IPS-20b (cell line): ENCODE measurements around the gene TNRC18.
"Not testable (repeated sequence)": the region's sequence is repeated elsewhere in the genome, so short reads cannot be mapped to it uniquely, and the experiment has no call there.

Experiments used
- H3K27ac ChIP-seq: one replicate; pipeline ENCODE4 v1.5.1; 2013; ENCODE audit warnings: low read length
- H3K27me3 ChIP-seq: 2 replicates; pipeline ENCODE4 v1.6.1; 2013; ENCODE audit warnings: mild to moderate bottlenecking, low read length, inconsistent platforms; ENCODE audit not compliant: insufficient read depth
- H3K36me3 ChIP-seq: 2 replicates; pipeline ENCODE4 v1.6.1; 2013; ENCODE audit warnings: low read depth, mild to moderate bottlenecking, inconsistent platforms, low read length, moderate library complexity; ENCODE audit not compliant: insufficient read depth
- H3K4me1 ChIP-seq: 2 replicates; pipeline ENCODE4 v1.6.1; 2013; ENCODE audit warnings: mild to moderate bottlenecking, control low read depth, inconsistent platforms, low read length, moderate library complexity; ENCODE audit not compliant: insufficient read depth
- H3K4me3 ChIP-seq: 2 replicates; pipeline ENCODE4 v1.5.1; 2013; ENCODE audit warnings: mild to moderate bottlenecking, low read length, inconsistent platforms
- H3K9ac ChIP-seq: 2 replicates; pipeline ENCODE4 v1.6.1; 2013; ENCODE audit warnings: low read depth, mild to moderate bottlenecking, inconsistent platforms, low read length, moderate library complexity
- H3K9me3 ChIP-seq: 2 replicates; pipeline ENCODE4 v1.6.1; 2013; ENCODE audit warnings: mild to moderate bottlenecking, low read depth, low read length, inconsistent platforms; ENCODE audit not compliant: insufficient read depth

Gene TNRC18

DNA sequence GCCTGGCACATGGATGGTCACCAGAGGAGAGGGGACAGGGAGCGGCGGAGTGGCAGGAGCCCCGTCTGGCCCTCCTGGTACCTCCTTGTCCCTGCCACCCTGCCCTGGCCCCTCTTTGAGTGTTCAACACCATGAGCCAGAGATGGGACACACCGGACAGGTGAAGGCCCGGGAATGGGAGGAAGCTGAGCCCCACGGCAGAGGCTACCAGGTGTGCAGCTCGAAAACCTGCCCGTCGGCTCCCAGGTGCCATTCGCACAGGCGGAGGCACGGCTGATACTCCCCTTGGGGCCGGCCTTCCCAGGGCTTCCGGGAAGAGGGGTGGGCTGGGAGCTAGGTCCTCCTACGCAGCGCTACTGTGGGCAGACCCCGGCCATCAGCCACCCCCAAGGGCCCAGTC lies 44.1 kb downstream of the TNRC18 start:
- no peaks in the 10 kb centered on the region; the same call in 1 of the 2 replicates for H3K36me3 ChIP-seq
- no peaks in the 10 kb centered on the region for H3K9me3 ChIP-seq
- H3K27ac ChIP-seq, result no peak overlapping the region
- H3K4me3 ChIP-seq, result no peak overlapping the region
- no peaks in the 10 kb centered on the region for H3K4me1 ChIP-seq
- no peaks in the 10 kb centered on the region for H3K27me3 ChIP-seq
- H3K9ac ChIP-seq, result no peak overlapping the region

DNA sequence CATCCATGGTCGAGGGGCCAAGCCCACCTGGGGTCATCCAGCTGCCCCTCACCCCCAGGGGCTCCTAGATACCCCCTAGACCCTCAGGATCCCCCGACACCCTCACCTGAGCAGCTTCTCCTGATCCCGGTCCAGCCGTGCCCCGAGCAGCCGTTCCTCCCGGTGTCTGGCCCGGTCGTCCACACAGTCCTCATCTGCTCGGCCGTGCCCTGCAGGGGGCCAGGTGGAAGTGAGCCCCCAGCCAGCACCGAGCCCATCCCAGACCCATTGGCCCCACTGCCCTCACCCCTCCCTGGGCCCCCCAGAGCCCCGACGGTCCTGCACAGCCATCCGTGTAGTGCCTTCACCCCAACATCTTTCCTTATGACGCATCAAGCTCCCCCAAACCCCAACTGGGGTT lies 45.8 kb downstream of the TNRC18 start:
- H3K4me3 ChIP-seq, result no peak overlapping the region
- H3K36me3 ChIP-seq, result no peaks in the 10 kb centered on the region; the same call in 1 of the 2 replicates
- H3K4me1 ChIP-seq, result no peaks in the 10 kb centered on the region
- H3K27ac ChIP-seq, result no peak overlapping the region
- H3K9me3 ChIP-seq, result no peaks in the 10 kb centered on the region
- H3K9ac ChIP-seq, result no peak overlapping the region
- no peaks in the 10 kb centered on the region for H3K27me3 ChIP-seq

DNA sequence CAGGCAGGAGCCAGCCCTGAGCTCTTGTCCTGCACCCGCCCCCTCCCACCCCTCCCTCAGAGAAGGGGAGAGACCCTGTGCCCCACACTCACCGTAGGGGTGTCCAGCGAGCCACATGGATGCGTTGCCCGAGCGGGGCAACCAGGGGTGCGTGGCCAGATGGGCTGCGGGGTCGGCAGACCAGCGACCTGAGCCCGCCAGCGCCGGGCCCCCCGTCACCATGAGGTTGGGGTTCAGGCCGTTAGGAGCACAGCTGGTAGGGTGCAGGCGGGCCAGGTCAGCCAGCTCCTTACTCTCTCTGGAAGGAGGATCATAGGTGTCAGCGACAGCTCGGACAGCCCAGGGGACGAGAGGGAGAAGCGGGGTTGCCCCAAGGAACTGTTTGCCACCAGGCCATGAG lies 46.4 kb downstream of the TNRC18 start:
- Histone ChIP-seq H3K27ac (no peak overlapping the region), H3K4me1 (no peaks in the 10 kb centered on the region), H3K9ac (no peak overlapping the region)

DNA sequence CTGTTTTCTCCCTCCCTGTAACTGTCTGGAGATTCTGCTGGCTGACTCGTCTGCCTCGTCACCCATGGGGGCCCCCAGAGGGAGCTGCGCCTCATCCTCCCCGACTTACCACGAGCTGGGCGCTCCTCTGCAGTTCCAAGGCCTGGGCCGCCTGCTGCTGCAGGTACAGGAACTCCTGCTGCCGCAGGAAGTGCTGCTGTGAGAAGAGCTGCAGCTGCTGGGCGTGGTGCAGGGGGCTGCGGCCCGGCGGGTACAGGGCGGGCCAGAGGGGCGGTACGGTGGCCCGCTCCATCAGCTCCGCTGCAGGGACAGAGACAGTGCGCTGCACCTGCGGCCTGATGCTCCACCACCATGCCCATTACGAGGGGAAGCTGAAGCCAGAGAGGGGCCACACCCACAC lies 47.7 kb downstream of the TNRC18 start:
- Histone ChIP-seq H3K4me1 (no peaks in the 10 kb centered on the region), H3K9ac (no peak overlapping the region)

More for the DNA sequence above, 46.4 kb downstream of the TNRC18 start:
- Histone ChIP-seq H3K4me3 (no peak overlapping the region), H3K27me3 (no peaks in the 10 kb centered on the region), H3K9me3 (no peaks in the 10 kb centered on the region), H3K36me3 (no peaks in the 10 kb centered on the region; the same call in 1 of the 2 replicates)

DNA sequence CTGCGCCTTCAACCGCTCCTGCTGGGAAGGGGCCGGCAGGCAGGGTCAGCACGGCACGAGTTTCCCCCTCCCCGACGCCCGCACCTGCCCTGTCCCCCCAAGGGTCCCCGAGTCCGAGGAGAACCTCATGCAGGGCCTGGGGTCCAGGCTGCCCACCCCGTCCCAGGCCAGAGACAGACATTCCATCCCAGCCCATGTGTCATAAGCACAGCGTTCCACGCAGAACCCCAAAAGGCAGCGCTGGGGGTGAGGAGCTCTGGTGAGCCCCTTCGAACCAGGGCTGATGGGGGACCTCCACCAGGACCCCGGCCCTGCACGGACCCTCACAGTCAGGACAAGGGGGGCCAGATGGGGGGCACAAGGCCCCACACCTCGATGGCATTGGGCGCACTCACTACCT lies 49.2 kb downstream of the TNRC18 start:
- Histone ChIP-seq H3K27ac (no peak overlapping the region), H3K4me3 (no peak overlapping the region), H3K9me3 (no peaks in the 10 kb centered on the region), H3K4me1 (no peaks in the 10 kb centered on the region), H3K9ac (no peak overlapping the region), H3K27me3 (no peaks in the 10 kb centered on the region), H3K36me3 (peaks cover 3% of the 10 kb centered on the region; the same call in 1 of the 2 replicates)

More for the DNA sequence above, 47.7 kb downstream of the TNRC18 start:
- no peaks in the 10 kb centered on the region for H3K27me3 ChIP-seq
- no peak overlapping the region for H3K27ac ChIP-seq
- no peak overlapping the region for H3K4me3 ChIP-seq
- no peaks in the 10 kb centered on the region for H3K9me3 ChIP-seq
- no peaks in the 10 kb centered on the region; the same call in 1 of the 2 replicates for H3K36me3 ChIP-seq

DNA sequence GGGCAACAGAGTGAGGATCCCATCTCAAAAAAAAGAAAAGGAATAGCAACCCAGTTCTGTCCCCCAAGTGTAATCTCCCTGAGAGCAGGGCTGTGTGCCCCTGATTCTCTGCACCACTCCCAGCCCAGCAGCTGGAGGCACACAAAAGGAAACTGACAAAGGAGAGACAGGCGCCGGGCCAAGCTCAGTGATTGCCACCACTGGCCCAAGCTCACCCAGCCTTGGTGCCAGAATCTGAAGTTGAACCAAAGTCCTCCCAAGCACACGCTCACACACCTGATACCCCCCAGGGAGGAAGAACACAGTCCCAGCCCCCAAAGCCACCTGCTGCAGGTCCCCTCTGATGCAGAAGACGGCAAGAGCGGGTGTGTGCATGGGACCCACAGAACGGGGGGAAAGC lies 50.3 kb downstream of the TNRC18 start:
- no peak overlapping the region for H3K9ac ChIP-seq
- no peak overlapping the region for H3K27ac ChIP-seq
- no peaks in the 10 kb centered on the region for H3K9me3 ChIP-seq
- no peaks in the 10 kb centered on the region for H3K4me1 ChIP-seq
- H3K36me3 ChIP-seq, result peaks cover 3% of the 10 kb centered on the region; the same call in 1 of the 2 replicates
- H3K4me3 ChIP-seq, result no peak overlapping the region
- H3K27me3 ChIP-seq, result no peaks in the 10 kb centered on the region

DNA sequence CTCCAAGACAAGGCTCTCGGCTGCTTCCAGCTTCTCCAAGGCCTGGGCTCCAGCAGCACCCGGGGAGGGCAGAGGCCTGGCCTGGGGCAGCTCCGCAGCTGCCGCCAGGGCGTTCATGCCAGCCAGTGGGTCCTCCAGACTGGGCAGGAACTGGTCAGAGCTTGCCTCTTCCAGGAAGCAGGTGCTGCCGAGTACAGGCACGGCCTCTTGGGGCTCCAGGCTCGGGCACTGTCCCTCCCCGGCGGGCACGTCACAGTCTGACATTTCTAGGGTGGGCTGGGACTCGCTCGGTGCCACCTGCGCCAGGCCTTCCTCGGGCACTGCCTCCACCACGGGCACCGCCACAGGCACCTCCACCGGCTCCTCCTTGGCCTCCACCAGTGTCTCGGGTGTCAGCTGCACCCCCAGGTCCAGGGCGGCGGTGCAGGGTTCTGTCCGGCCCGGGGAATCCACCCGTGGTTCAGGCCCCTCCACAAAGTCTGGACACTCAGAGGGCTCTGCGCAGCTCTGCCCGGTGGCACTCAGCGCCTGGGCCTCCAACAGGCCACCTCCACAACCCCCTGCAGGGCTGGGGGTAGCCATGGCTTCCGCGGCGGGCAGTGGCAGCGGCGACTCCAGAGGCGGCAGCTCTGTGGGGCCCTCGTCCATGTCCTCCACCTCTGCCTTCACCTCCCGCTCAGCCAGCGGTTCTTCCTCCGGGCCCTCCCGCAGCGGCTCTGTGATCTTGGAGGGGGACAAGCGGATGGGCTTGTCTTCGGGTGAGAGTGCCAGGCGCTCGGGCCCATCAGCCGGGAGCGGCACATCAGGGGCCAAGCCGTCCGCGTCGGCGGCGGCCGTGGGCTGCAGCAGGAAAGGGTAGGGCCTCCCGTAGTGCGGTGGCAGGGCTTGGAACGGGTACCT lies 52.9 kb downstream of the TNRC18 start:
- Histone ChIP-seq H3K4me3 (no peak overlapping the region), H3K9me3 (no peaks in the 10 kb centered on the region), H3K4me1 (no peaks in the 10 kb centered on the region), H3K36me3 (peaks cover 3% of the 10 kb centered on the region; the same call in 1 of the 2 replicates), H3K27ac (no peak overlapping the region), H3K27me3 (no peaks in the 10 kb centered on the region), H3K9ac (no peak overlapping the region)

DNA sequence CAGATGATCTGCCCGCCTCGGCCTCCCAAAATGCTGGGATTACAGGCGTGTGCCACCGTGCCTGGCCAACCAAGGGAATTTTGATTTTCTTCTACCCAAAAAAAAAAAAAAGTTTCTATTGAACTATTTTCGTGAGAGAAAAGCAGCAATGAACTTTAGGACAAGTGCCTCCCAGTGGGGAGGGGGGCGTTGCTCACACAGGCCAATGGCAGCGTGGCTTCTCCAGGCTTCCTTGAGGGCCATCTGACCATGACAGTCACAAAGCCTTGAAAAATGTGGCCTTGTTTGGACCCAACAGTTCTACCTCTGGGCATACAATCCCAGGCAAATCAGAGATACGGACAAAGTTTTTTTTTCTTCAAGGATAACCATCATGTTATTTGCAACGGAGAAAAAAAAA lies 56.0 kb downstream of the TNRC18 start:
- Histone ChIP-seq H3K4me1 (no peaks in the 10 kb centered on the region), H3K36me3 (peaks cover 3% of the 10 kb centered on the region; the same call in 1 of the 2 replicates), H3K27me3 (no peaks in the 10 kb centered on the region), H3K9ac (no peak overlapping the region), H3K9me3 (no peaks in the 10 kb centered on the region), H3K27ac (no peak overlapping the region), H3K4me3 (no peak overlapping the region)

DNA sequence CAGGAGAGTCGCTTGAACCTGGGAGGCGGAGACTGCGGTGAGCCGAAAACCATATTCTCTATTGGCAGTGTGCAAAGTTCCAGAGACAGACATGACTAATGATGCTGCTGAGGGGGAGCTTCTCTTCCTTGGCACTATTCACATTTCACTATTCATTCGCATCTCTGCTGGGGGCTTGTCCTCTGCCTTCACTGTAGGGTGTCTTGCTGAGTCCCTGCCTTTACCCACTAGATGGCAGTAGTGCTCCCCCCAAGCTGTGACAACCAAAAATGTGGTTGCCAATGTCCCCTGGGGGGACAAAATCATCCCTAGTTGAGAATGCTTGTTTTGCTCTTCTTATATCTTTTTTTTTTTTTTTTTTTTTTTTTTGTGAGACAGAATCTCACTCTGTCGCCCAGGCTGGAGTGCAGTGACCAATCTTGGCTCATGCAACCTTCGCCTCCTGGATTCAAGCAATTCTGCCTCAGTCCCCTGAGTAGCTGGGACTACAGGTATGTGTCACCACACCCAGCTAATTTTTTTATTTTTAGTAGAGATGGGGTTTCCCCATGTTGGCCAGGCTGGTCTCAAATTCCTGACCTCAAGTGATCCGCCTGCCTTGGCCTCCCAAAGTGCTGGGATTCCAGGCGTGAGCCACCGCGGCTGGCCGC lies 57.5 kb downstream of the TNRC18 start:
- H3K9ac ChIP-seq, H3K27me3 ChIP-seq, H3K4me1 ChIP-seq, H3K9me3 ChIP-seq, H3K4me3 ChIP-seq, H3K27ac ChIP-seq, H3K36me3 ChIP-seq: not testable (repeated sequence)

DNA sequence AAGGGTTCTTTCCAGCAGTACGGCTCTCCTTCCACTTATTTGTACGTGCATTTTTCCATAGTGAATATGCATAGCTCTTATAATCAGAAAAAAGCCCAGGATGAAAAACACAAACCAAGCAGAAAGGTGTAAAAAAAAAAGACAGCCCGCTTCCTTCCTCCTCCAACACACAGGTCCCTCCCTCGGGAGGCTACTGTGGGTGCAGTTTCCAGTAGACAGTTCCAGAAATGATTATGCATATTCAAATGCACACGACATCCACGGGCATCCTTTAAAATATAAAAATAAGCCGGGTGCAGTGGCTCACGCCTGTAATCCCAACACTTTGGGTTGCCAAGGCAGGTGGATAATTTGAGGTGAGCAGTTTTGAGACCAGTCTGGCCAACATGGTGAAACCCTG lies 59.9 kb downstream of the TNRC18 start:
- H3K9ac ChIP-seq, result no peak overlapping the region
- no peaks in the 10 kb centered on the region for H3K27me3 ChIP-seq
- no peaks in the 10 kb centered on the region for H3K4me1 ChIP-seq
- H3K27ac ChIP-seq, result no peak overlapping the region
- H3K36me3 ChIP-seq, result peaks cover 11% of the 10 kb centered on the region; the same call in 1 of the 2 replicates
- H3K4me3 ChIP-seq, result no peak overlapping the region
- H3K9me3 ChIP-seq, result no peaks in the 10 kb centered on the region

DNA sequence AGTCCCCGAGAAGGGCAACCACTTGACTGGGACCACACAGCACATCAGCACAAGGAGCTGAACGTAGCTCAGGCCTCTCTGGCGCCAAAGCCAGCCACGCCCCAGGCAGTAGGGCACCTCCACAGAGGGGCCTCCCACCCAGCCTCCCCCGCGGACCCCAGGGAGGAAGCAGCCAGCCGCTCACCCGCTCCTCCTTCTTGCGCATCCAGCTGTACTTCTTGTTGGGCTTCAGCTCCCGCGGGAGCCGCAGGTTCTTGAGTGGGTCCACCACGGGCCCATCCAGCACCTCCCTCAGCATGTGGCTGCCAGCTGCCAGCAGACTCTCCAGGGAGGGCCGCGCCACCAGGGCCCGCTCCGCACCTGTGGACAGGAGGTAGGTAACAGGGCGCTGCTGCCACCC lies 61.2 kb downstream of the TNRC18 start:
- Histone ChIP-seq H3K9me3 (no peaks in the 10 kb centered on the region), H3K4me3 (no peak overlapping the region), H3K36me3 (peaks cover 16% of the 10 kb centered on the region; the same call in 1 of the 2 replicates), H3K27me3 (no peaks in the 10 kb centered on the region), H3K9ac (no peak overlapping the region), H3K4me1 (no peaks in the 10 kb centered on the region), H3K27ac (no peak overlapping the region)
